ENCODE data around the gene LRRK2.
"Not testable (repeated sequence)": the region's sequence is repeated elsewhere in the genome, so short reads cannot be mapped to it uniquely, and the experiment has no call there.

The LRRK2 gene

GRCh38 chr12:40209886-40210285, 14.9 kb upstream of the LRRK2 start:
- H3K4me3 ChIP-seq, result no peak overlapping the region
- peak overlapping the region in 6 of 21 experiments; percentile 32 to 76 (median 62) for H3K27ac ChIP-seq

GRCh38 chr12:40211186-40211585, 13.6 kb upstream of the LRRK2 start:
- not testable (repeated sequence) for H3K27ac ChIP-seq, H3K4me3 ChIP-seq

GRCh38 chr12:40212566-40212965, 12.2 kb upstream of the LRRK2 start:
- no peak overlapping the region for H3K4me3 ChIP-seq
- H3K27ac ChIP-seq, result no peak overlapping the region

GRCh38 chr12:40215982-40216381, 8.8 kb upstream of the LRRK2 start:
- H3K27ac ChIP-seq, result no peak overlapping the region
- no peak overlapping the region for H3K4me3 ChIP-seq

- H3K27ac ChIP-seq, result peak overlapping the region in 1 of 21 experiments; percentile 21
- H3K4me3 ChIP-seq, result no peak overlapping the region
Measured at GRCh38 chr12:40216516-40217288, 8.1 kb upstream of the LRRK2 start.

- Histone ChIP-seq H3K27ac (no peak overlapping the region), H3K4me3 (no peak overlapping the region)
Measured at GRCh38 chr12:40219760-40220159, 5.0 kb upstream of the LRRK2 start.

- H3K4me3 ChIP-seq, result no peak overlapping the region
- H3K27ac ChIP-seq, result no peak overlapping the region
Measured at GRCh38 chr12:40222247-40222646, 2.5 kb upstream of the LRRK2 start.

DNA sequence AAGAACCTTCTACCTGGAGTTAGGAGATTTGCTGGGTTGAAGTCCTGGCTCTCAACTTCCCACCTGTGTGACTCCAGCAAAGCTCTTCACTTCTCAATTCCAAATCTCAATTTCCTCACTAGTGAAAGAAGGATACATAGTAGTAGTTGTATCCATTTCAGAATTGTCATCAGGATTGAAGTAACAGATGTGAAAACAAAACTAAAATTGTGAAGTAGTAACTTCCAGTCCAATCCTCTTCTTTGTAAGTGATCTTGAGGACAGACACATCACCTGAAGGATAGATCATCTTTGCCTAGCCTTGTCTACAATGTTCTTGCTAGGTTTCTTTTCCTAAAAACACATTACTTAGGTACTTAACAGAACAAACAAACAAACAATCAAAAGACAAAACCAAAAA, 1.2 kb upstream of the LRRK2 start:
- Histone ChIP-seq H3K4me3 (peak overlapping the region in 5 of 7 experiments; percentile 48 to 72 (median 64)), H3K27ac (peak overlapping the region in 18 of 21 experiments; percentile 81 to 98 (median 94))

- H3K27ac ChIP-seq, result peak overlapping the region; percentile 81 to 98 (median 94)
- H3K4me3 ChIP-seq, result peak overlapping the region; percentile 48 to 72 (median 61)
Measured at GRCh38 chr12:40225337-40225983, 663 bp downstream of the LRRK2 start.

DNA sequence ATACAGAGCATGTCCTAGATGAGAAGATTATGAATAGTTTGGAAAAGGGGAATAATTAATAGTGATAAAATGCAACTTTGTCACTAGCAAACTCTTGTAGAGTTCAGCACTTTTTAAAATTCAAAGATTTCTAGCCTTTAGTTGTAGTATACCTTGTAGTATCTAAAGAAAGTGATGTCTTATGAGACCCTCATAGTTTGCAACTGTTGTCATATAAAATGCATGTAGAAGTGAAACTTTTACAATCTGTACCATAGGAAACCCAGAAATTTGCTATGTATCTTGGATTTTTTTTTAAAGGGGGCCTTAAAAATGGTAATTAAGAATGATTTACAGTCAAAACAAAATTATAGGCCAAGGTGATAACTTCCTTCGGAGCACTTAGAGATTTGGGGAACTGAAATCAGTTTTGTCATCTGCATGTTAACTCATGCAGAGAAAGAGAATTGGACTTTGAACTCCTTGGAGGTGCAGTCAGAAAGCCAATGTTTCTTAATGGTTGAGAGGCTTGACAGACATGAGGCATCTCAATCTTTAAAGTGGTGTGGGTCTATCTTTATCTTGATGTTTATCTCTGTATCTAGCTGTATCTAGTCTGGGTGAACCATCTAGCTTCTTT, 1.3 kb downstream of the LRRK2 start:
- Histone ChIP-seq H3K27ac (peak overlapping the region in 18 of 21 experiments; percentile 23 to 97 (median 92)), H3K4me3 (peak overlapping the region; percentile 48 to 72 (median 61))

DNA sequence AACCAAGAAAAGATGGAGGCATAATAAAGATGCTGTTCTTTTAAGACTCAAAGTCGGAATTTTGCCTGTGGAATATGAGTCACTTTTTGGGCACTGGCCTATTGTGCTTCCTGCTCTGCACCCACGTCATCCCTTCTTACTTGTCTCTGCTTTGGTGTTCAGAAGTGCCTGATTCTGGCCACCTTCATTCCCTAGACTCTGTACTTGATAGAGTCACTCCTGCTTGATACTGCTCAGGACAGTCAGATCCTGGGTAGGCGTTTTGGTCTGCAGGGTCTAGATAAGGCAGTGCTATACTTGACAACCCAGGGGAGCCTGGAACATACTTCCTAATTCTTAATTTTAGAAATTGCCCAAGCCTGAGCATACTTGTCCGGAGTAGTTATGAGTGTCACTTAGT, 1.9 kb downstream of the LRRK2 start:
- peak overlapping the region in 18 of 21 experiments; percentile 23 to 97 (median 88) for H3K27ac ChIP-seq
- peak overlapping the region in 3 of 7 experiments; percentile 7 to 72 (median 70) for H3K4me3 ChIP-seq

- H3K4me3 ChIP-seq, result no peak overlapping the region
- peak overlapping the region in 3 of 21 experiments; percentile 54 to 97 (median 96) for H3K27ac ChIP-seq
Measured at GRCh38 chr12:40227447-40227846, 2.6 kb downstream of the LRRK2 start.

- Histone ChIP-seq H3K27ac (no peak overlapping the region), H3K4me3 (no peak overlapping the region)
Measured at GRCh38 chr12:40228727-40229126, 3.9 kb downstream of the LRRK2 start.

DNA sequence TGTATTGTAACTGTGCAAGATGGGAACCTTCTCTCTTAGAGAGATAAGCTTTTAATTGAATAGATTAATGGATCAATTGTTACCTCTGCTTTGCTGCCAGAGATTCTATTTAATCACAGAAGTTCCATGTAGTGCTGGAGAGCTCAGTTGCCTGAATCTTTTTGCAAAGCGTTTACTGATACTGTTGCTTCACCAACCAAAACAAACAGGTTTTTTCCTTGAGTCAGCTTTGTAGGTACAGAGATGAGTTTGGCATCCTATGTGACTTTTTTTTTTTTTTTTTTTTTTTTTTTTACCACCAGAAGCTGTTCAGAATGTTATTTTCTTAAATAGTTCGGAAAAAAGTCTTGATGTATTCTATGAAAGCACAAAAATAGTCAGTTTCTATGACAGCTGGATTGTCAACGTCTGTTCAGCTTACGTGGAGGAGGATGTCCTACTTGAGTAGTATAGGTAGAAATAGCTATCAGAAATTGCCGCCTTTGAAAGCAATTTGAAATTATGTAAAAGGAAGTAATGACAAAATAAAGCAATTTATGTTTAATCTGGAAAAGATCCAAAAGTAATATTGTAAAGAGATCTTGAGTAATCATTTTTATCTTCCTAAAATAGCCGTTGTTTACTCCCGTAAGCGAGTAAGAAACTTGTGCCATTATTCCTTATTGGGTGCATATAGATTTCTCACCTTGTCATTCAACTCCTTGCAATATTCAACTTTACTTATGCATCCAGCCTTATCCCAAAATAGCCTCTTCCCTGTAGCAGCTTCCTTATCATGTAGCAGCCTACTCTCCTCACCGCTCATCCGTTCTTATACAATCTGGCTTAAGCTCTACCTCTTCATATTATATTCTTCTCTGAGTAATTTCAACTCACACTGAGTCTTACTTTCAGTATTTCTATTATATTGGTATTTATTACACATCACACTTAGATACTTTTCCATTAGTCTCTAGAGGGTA, 5.2 kb downstream of the LRRK2 start:
- H3K4me3 ChIP-seq, result no peak overlapping the region
- H3K27ac ChIP-seq, result no peak overlapping the region

DNA sequence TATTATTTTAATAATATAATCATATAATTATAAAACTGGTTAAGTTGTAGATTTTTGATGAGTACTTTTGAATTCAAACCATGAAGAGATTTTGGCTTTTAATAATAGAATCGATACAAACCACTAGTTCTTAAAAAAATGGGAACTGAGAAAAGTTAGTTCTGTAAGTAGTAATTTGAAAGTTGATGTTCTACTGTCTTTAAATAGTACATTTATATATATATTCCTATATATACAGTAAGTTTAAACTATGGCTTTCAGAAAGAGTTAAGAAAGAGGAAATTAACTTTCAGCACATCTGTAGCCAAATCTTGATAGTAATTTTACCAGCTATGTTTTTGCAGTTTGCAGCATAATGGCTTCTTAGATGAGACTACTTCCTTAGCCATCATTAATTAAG, 7.8 kb downstream of the LRRK2 start:
- H3K27ac ChIP-seq, result no peak overlapping the region
- no peak overlapping the region for H3K4me3 ChIP-seq

DNA sequence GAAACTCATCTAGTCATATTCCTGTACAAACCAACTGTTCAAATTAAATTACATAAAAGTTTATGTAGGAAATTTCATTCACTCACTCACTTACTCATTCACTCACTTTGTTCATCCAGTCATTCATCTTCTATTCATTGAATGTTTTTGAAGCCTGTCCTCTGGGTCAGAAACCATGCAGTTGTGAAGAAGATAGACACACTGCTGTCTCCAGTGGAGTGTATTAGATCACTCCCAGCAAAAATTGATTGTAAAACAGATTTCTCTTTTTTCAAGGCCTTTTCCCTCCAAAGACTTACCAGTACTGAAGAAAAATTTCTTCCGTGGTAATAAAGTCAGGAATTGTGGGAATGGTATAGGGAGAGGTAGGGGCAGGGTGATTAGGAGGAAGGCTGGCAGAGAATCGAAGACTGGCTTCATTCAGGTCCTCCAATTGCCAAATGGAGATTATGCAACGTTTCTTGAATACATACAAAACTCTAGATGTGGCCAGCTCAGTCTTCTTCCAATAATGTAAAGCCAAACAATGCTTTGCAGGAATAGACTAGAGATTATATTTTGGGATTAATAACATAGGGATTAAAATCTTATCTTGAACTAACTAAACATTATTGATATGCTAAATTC, 9.1 kb downstream of the LRRK2 start:
- Histone ChIP-seq H3K27ac (no peak overlapping the region), H3K4me3 (no peak overlapping the region)

- Histone ChIP-seq H3K27ac (no peak overlapping the region), H3K4me3 (no peak overlapping the region)
Measured at GRCh38 chr12:40236357-40236850, 11.6 kb downstream of the LRRK2 start.

DNA sequence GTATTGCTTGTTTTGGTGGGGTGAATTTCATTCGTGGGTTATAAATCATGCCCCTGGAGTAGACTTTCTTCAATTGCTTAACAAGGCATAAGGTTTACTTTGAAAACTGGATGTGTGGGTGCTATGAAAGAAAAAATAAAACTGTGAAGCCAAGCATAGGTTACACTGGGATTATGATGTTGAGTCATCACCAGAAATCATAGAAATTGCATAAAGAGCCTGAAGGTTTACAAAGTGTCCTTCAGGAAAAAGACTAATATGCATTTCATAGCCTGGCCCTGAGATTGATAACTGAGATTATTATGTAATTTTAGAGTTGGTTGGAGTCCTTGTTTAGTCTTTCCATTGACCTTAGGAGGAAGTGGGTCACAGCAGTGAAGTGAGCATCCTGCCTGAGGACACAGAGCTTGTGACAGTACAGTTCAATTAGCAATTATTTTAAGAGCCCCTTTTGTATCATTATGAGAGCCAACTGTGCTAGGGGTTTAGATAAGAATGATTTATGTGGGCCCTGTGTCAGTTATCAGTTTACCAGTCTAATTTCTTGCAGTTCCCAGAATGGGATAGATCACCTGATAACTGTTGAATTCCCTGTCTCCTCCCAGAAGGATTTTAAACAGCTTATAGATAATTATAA, 13.6 kb downstream of the LRRK2 start:
- Histone ChIP-seq H3K27ac (no peak overlapping the region), H3K4me3 (no peak overlapping the region)

DNA sequence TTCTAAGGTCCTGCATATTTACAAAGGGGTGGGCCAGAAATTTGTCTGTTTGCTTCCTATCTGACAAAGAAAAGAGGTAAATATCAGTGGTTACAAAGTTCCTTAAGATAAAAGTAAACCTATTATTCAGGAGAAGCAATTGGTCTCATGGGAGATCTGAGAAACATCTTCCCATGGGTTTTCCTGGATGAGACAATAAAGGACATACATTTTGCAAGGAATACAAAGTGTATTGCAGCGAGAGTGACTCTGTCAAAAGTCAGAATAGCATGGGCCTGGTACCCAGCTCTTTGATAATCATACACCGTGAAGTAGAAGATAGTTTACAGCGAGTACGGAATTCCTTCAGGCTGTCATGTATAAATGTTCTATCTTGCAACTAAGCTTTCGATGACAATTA, 14.2 kb downstream of the LRRK2 start:
- Histone ChIP-seq H3K27ac (no peak overlapping the region), H3K4me3 (no peak overlapping the region)

Measured in skin epidermis (tissue), 12 donors.